Fibroblast of pulmonary artery (primary cell): ENCODE data around the gene CA5A.

Experiments
- DNase-seq: peaks from one replicate; pipeline ENCODE4 v3.0.0-alpha.2; 2010; ENCODE audit warnings: low read depth
- H3K4me3 ChIP-seq: replicated peaks from 2 replicates; pipeline ENCODE4 v1.5.1; 2011; ENCODE audit warnings: low read depth, mild to moderate bottlenecking, control low read depth, low read length, moderate library complexity
- TF ChIP-seq, protein P1 (sequence below): IDR thresholded peaks from 2 replicates; pipeline ENCODE4 v1.5.1; 2011; ENCODE audit warnings: mild to moderate bottlenecking, control low read depth, low read length, inconsistent platforms; ENCODE audit errors: missing control alignments

CA5A gene

DNA sequence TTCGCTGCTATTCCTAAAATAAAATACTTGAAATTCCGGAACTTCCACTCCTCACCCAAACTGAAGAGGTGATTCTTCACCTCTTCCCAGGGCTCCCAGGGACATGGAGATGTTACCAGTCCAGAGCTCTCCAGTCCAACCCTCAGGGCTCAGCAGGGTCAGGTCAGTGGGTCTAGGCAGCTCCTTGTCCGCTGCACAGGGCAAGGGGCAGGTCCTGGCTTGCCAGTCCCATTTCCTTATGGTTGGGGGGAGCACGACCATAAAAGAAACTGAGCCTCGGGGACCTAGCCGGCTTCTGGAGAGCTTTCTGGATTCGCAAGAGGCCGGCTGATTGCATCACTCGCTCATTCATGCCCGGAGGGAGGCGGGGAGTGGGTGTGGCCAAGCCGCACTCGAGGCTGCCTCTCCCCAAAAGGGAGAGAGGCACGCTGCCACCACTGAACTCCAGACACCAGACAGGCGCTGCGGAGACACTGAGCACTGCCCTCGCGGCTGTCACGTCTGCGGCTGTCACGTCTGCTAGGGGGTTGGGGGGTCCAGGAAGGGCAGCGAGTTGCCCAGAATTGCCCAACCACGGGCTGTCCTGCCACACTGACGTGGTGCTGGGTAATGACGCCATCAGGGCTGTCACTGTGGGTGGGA, 82.8 kb downstream of the CA5A start:
- DNase-seq: peak; percentile 91
- H3K4me3 ChIP-seq: peak overlapping the region; percentile 43
- TF ChIP-seq, protein P1, sequence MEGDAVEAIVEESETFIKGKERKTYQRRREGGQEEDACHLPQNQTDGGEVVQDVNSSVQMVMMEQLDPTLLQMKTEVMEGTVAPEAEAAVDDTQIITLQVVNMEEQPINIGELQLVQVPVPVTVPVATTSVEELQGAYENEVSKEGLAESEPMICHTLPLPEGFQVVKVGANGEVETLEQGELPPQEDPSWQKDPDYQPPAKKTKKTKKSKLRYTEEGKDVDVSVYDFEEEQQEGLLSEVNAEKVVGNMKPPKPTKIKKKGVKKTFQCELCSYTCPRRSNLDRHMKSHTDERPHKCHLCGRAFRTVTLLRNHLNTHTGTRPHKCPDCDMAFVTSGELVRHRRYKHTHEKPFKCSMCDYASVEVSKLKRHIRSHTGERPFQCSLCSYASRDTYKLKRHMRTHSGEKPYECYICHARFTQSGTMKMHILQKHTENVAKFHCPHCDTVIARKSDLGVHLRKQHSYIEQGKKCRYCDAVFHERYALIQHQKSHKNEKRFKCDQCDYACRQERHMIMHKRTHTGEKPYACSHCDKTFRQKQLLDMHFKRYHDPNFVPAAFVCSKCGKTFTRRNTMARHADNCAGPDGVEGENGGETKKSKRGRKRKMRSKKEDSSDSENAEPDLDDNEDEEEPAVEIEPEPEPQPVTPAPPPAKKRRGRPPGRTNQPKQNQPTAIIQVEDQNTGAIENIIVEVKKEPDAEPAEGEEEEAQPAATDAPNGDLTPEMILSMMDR: no peak

DNA sequence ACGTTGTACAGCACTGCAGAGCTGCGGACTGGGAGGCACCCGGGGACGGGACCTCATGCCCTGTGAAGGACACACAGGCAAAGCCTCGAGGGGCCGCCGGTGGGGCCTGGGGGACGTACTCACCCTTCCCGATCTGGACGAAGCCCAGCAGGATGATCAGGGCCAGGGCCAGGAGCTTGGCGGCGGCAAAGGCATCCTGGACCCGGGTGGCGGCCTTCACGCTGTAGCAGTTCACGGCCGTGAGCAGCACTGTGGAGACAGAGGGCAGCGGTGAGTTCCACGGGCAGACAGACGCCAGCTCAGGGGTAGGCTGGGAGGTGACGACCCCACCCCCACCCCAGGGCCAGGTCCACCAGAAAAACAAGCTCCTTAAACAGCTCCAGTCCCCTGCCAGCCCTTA, 84.7 kb downstream of the CA5A start:
- H3K4me3 ChIP-seq: no peak overlapping the region
- TF ChIP-seq, protein P1: no peak
- DNase-seq: no peak

DNA sequence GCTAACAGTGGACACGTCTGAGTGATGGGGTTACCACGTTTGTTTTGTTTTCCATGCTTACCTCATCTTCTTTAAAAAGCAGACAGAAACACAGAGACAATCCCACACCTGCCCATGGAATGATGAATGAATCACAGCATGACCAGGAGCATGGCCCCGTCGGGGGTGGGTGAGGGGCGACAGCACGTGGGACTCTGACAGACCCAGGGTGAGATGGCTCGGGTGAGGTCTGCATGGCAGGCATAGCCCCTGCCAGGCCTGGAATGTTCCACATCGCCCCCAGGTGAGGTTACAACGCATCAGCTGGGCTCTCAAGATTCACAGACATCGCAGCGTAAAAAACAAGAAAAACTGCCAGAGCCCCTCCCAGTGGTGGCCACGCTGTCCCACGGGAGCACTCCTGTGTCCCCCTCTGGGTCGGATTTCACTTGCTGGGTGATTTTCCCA, 85.2 kb downstream of the CA5A start:
- H3K4me3 ChIP-seq: no peak overlapping the region
- TF ChIP-seq, protein P1: no peak
- no peak for DNase-seq

DNA sequence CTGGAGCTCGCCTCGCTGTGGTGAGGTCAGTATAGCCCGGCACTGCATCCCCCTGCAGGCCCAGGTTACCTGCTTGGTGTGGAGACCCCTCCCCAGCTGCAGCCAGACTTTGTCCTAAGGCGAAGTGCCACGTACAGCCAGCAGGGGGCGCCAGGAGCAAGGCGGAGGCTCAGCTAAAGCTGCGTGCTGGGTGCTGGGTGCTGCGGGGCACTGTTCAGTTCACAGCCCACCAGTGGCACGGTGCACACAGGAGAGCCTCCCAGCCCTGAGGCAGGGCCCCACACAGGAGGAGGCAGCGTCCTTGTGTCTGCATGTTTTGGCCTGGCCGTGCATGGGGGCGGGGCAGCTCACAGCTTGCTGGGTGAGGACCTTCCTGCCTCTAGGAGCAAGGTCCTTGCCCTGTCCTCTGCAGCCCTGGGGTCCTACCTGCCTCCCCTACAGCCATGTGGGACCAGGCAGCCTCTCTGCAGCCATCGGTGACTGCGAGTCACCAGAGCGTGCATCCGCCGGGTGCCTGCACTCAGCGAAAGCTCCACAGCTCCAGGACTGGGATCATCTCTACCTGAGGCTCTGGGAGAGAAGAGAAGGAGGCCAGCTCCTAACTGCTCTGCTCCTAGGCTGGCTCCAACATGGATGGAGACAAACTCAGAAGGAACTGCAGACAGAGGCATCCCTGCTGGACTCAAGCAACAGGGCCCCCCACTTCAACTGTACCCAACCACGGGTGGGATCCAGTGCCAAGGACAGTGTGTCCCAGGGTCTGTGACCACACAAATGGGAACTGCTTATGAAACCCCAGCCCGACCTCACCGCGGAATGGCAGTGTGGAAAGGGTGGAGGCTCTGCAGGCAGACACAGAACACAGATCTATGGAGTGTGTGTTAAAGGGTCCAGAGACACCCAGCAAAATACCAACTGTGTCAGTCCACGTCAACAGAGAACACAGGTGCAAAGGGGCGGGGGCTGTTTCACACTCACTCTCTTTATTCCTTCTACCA, 86.0 kb downstream of the CA5A start:
- DNase-seq: peak; percentile 51
- no peak overlapping the region for H3K4me3 ChIP-seq
- TF ChIP-seq, protein P1: peak; percentile 89

DNA sequence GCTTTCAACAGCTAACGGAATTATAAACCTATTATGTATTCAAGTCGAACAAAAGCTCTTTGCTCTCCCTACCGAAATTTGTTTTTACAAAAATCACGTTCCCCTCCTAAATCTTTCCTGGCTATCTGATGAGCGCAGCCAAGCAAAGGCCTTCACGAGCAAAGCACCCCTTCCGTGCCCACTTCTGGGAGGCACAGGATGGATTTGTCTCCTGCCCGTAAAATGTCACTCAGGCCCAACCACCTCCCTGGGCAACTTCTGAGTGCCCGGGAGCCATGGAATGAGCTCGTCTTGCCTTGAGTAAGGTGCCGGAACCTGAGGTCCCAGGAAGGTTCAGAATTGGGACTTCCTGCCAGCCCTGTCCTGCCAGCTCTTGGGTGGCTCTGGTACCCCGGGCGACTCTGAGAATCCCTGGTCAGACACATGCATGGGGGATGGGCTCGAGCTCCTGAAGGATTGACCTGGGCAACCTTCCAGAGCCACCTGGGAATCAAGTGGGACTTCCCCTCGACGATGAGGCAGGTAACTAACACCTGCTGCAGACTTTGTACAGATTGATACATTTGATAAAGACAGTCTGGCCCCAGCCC, 86.8 kb downstream of the CA5A start:
- TF ChIP-seq, protein P1: no peak
- no peak for DNase-seq
- no peak overlapping the region for H3K4me3 ChIP-seq

DNA sequence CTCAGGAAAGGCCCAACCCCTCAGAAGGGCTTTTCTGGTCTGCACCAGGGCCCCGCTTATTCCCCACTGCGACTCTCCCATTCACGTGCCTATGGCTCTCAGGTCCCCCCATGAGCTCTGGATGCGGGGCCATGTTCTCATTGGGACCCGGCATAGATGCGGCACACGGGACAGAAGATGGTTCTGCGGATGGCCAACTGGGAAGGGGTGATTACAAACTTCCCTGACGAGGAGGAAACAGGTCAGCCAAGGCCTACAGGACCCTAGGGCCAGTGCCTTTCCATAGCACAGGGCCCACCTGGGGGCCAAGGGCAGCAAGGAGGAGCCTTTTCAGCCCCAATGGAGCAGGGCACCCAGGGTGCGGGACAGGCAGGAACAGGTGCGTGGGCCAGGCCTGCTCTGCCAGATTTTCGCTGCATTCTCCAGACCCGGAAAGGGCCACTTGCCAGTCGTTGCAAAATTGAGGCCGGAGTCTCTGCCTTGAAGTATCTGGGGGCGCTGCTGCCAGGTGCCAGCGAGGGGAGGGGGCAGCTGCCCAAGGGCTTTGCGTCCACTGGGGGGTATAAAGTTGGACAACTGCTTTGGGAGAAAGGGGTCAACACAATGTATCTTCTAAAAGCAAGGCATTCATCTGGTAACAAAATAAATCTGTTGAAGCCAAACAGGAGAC, 87.5 kb downstream of the CA5A start:
- H3K4me3 ChIP-seq: no peak overlapping the region
- TF ChIP-seq, protein P1: no peak
- no peak for DNase-seq
